GM20431 (cell line): ENCODE data around the gene SLC25A34.

Experiments used
- in situ Hi-C: fragments of 300-500 bp; cut with MseI, MboI; formaldehyde crosslinking; loops from one replicate; pipeline ENCODE4 v1.15.0; 2020; ENCODE audit warnings: low sequenced_read_pairs; ENCODE audit not compliant: unreplicated experiment

SLC25A34 gene

GRCh38 chr1:15764890-15765289 is 28.8 kb downstream of the SLC25A34 start:
- in situ Hi-C loops, result no loop called here

GRCh38 chr1:15765495-15766194 is 29.6 kb downstream of the SLC25A34 start:
- in situ Hi-C loops, result no loop called here

- in situ Hi-C loops, result no loop called here
Observed at GRCh38 chr1:15767941-15768340, 31.9 kb downstream of the SLC25A34 start.

- in situ Hi-C loops, result no loop called here
Observed at GRCh38 chr1:15768388-15768787, 32.3 kb downstream of the SLC25A34 start.

GRCh38 chr1:15770313-15770962 is 34.4 kb downstream of the SLC25A34 start:
- in situ Hi-C loops, result no loop called here

- in situ Hi-C loops, result no loop called here
Observed at GRCh38 chr1:15771836-15772515, 35.9 kb downstream of the SLC25A34 start.

GRCh38 chr1:15775706-15776105 is 39.6 kb downstream of the SLC25A34 start:
- in situ Hi-C loops, result no loop called here

- in situ Hi-C loops, result no loop called here
Observed at GRCh38 chr1:15777909-15778707, 42.0 kb downstream of the SLC25A34 start.

- in situ Hi-C loops, result no loop called here
Observed at GRCh38 chr1:15785683-15786082, 49.6 kb downstream of the SLC25A34 start.

- in situ Hi-C loops, result no loop called here
Observed at GRCh38 chr1:15786581-15786980, 50.5 kb downstream of the SLC25A34 start.

- in situ Hi-C loops, result no loop called here
Observed at GRCh38 chr1:15788624-15789301, 52.7 kb downstream of the SLC25A34 start.
